22Rv1 (cell line): Measurements from ENCODE around the gene CAB39L.

Experiments used
- ZFX ChIP-seq: fragments of 450-650 bp; IDR thresholded peaks from 2 replicates; pipeline ENCODE4 v1.6.1; 2017; ENCODE audit warnings: antibody characterized with exemption, borderline replicate concordance
- TF ChIP-seq, protein P1 (sequence below): fragments of 450-650 bp; IDR thresholded peaks from 2 replicates; pipeline ENCODE4 v1.5.1; 2017; ENCODE audit warnings: mild to moderate bottlenecking

DNA sequence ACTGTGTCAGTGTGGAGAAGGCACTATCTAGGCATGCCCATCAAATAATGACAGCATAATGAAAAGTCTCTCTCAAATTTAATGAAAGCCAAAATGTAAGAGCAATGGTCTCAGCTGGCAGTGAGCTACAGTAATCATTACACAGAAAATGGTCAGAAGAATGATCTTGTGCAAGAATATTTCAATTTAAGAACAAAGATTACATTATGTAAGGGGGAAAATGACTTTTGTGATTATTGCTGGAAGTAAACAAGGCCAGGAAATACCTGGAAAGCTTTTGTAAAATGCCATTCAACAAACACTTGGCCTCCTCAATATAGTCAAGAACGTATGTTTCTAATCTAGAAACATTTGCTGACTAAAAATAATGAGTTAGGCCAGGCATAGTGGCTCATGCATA, 89.1 kb downstream of the CAB39L start:
- TF ChIP-seq, protein P1, sequence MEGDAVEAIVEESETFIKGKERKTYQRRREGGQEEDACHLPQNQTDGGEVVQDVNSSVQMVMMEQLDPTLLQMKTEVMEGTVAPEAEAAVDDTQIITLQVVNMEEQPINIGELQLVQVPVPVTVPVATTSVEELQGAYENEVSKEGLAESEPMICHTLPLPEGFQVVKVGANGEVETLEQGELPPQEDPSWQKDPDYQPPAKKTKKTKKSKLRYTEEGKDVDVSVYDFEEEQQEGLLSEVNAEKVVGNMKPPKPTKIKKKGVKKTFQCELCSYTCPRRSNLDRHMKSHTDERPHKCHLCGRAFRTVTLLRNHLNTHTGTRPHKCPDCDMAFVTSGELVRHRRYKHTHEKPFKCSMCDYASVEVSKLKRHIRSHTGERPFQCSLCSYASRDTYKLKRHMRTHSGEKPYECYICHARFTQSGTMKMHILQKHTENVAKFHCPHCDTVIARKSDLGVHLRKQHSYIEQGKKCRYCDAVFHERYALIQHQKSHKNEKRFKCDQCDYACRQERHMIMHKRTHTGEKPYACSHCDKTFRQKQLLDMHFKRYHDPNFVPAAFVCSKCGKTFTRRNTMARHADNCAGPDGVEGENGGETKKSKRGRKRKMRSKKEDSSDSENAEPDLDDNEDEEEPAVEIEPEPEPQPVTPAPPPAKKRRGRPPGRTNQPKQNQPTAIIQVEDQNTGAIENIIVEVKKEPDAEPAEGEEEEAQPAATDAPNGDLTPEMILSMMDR, result no peak
- TF ChIP-seq ZFX, result no peak
